Effector CD4-positive, alpha-beta T cell (primary cell): ENCODE measurements around the gene FOXK1.
"Not testable (repeated sequence)": the region's sequence is repeated elsewhere in the genome, so short reads cannot be mapped to it uniquely, and the experiment has no call there.

Source experiments
- DNase-seq: peaks from one replicate; pipeline ENCODE4 v3.0.0-alpha.2; 2020

Gene FOXK1

DNA sequence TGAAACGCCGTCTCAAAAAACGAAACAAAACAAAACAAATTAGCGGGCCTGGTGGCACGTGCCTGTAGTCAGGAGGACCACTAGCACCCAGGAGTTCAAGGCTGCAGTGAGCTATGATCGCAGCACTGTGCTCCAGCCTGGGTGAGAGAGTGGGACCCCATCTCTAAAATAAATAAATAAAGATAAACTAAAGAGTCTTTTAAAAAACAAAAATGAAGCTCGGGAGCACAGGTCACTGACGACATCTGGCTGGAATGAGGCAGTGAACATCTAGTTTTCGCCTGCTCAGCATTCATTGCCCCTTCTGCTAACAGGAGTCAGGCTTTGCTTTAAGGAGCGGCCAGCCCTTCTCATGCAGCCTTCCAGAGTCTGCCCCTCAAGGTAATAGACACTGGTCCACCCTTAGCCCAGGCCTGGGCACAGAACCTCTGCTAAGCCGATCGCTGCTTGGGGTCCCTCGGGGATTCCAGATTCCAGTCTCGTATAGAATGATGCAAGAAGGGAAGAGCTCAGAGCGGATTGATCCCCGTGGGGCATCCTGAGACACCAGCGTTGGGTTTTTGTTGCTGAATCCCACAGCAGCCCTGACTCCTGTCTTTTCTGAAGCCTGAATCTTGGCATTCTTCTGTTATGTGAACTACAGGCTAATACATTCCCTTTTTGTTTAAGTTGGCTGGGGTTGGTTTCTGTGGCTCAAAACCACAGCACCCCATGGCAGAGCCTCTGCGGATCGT lies 14.2 kb upstream of the FOXK1 start:
- no peak for DNase-seq

DNA sequence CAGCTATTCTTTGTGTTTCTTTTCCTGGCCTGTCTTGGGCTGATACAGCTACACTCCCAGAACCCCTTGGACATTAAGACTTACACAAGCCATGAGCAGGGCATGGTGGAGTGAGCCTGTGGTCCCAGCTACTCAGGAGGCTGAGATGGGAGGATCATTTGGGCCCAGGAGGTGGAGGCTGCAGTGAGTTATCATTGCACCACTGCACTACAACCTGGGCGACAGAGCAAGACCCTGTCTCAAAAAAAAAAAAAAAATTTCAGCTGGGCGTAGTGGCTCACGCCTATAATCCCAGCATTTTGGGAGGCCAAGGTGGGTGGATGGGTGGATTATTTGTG lies 13.6 kb upstream of the FOXK1 start:
- no peak for DNase-seq

DNA sequence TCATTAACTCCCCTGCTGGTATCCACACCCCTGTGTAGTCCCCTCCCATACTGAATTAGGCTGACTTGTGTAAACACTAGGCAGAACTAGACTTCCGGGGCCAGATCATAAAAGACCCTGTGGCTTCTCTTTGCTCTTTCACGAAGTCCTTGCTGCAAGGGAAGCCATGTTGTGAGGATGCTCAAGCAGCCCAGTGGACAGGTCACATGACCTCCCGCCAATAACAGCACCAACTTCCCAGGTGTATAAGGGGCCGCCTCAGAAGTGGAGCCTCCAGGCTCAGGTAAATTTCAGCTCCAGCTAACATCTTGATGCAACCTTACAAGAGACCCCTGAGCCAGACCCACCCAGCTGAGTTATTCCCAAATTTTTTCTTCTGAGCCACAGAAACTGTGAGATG lies 11.3 kb upstream of the FOXK1 start:
- no peak for DNase-seq

DNA sequence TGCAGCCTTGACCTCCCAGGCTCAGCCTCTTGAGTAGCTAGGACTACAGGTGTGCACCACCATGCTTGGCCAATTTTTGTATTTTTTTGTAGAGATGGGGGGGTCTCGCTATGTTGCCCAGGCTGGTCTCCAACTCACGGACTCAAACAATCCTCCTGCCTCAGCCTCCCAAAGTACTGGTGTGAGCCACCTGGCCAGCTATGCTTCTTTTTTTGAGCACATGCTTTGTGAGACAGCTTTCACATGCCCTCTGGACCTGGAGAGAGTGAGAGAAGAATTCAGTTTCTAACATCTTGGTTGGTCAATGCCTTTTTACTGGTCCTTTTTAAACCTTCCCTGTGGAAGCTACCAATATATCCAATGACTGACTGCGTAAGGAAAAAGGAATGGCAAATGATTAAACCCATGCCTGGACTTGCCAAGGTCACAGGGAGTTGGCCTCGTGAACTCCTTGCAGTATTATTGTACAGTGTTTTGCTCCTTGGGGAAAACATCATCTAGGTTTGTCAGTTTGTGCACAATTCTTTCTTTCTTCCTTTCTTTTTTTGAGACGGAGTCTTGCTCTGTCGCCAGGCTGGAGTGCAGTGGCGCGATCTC lies 6.2 kb upstream of the FOXK1 start:
- DNase-seq: no peak

DNA sequence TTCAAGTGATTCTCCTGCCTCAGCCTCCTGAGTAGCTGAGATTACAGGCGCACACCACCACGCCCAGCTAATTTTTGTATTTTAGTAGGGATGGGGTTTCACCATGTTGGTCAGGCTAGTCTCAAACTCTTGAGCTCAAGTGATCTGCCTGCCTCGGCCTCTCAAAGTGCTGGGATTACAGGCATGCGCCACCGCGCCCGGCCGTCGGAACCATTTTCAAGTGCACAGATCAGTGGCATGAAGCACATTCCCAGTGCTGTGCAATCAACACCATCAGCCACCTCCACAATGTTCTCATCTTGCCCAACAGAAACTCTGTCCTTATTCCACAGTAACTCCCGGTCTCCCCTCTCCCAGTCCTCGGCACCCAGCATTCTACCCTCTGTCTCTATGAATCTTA lies 4.6 kb upstream of the FOXK1 start:
- not testable (repeated sequence) for DNase-seq

DNA sequence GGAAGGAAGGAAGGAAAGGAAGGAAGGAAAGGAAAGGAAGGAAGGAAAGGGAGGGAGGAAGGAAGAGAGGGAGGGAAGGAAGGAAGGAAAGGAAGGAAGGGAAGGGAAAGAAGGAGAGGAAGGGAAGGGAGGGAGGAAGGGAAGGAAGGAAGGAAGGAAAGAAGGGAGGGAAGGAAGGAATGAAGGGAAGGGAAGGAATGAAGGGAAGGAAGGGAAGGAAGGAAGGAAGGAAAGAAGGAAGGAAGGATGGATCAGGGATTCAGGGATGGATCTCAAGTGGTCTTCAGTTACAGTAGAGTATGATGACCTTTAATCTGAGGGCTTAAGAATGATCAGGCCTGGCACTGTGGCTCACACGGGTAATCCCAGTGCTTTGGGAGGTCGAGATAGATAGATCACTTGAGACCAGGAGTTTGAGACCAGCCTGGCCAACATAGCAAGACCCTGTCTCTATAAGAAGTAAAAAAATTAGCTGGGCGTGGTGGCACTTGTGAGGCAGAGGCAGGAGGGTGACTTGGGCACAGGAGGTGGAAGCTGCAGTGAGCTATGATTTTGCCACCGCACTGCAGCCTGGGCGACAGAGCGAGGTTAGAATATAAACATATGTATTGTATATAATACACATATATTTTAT lies 760 bp upstream of the FOXK1 start:
- DNase-seq: peak; percentile 7

DNA sequence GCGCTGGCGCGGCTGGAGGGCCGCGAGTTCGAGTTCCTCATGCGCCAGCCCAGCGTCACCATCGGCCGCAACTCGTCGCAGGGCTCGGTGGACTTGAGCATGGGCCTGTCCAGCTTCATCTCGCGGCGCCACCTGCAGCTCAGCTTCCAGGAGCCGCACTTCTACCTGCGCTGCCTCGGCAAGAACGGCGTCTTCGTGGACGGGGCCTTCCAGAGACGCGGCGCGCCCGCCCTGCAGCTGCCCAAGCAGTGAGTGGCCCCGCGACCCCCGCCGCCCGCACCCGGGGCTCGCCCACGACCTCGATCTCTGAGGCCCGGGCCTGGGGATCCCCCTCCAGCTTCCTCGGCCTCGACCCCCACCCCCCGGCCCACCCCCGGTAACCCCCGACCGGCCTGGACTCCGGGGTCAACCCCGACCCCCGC lies 537 bp downstream of the FOXK1 start:
- peak; percentile 32 for DNase-seq

DNA sequence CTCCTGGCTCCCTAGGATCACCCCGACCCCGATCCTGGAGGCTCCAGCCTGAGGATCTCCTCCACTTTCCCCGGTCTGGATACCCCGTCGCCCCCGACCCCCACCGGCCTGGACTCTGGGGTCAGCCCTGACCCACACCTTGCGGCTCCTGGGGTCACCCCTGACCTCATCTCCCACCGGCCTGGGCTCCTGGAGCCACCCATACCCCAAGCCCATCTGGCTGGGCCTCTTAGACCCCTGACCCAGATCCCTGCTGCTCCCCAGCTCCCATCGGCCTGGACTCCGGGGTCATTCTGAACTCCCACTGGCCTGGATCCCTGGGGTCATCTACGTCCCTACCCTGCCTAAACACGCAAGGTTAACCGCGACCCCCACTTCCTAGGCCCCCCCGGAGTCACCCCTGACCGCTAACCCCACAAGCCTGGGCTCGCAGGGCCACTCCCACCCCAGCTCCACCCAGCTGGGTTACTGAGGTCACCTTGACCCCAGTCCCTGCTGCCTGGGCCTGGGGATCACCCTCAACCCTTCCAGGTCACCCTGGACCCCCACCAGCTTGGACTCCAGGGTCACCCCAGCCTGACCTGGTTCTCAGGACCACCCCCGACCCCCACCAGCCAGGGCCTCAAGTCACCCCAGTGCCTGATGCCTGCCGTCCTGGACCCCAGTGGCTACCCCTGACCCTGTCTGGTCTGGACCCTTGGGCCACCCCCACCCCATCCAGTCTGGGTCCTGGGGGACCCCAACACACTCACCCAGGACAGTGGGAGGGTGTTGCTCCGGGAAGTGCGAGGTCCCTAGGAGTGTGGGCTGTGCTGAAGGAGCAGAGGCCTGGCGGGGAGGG lies 1.2 kb downstream of the FOXK1 start:
- DNase-seq: peak; percentile 9

DNA sequence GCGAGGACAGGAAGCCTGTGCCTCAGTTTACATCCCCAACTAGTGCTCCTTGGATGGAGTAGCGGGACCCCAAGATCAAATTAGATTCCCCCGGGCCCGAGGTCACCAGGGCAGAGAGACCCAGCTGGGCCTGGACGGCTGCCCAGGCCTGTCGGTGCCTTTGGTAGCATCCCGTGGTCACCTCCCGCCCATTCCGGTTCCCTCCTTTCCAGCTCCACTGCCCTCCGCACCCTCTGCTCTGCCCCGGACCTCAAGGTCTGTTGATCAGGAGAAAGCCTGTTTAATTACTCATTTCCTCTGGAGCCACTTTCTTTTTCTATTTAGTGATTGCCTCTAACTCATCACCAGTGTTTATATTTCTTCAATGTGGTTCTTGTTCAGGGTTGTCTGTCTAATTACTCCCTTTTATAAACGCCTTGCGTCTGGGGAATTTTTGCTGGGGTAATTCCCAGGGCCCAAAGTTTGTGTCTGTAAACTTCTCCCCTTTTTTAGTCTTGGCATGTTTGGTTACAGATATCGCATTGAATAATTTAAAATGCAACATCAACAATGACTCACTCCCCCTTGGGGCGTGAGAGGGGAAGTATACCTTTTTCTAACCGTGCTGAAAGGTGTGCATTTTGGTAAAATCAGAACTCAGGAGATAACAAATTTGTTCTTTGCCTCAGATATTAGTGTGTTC lies 1.9 kb downstream of the FOXK1 start:
- peak; percentile 51 for DNase-seq

DNA sequence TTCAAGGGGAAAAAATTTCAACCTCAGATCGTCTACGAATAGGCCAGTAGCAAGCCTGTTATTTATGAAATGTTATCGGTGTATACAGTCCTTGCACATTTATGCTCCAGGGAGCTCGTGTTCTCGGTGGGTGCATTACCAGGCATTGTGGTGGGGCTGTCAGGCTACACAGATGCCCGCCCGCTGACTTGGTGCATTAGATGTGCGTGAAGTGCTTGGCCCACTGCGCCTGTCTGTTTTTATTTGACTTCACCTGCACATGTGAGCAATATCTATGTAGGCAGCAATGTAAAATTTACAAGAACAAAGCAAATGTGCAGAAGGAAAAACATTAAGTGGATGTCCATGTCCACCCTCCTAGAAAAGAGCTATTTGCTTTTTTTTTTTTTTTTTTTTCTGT lies 2.8 kb downstream of the FOXK1 start:
- DNase-seq: no peak

DNA sequence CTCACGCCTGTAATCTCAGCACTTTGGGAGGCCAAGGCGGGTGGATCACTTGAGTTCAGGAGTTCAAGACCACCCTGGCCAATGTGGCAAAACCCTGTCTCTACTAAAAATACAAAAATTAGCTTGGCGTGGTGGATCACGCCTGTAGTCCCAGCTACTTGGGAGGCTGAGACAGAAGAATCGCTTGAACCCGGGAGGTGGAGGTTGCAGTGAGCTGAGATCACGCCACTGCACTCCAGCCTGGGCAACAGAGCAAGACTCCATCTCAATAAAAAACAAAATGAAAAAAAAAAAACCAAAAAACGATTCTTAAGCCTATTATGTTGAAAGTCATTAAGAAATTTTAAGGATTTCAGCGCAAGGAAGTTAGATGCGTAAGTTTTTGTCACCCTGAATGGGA lies 3.6 kb downstream of the FOXK1 start:
- not testable (repeated sequence) for DNase-seq

DNA sequence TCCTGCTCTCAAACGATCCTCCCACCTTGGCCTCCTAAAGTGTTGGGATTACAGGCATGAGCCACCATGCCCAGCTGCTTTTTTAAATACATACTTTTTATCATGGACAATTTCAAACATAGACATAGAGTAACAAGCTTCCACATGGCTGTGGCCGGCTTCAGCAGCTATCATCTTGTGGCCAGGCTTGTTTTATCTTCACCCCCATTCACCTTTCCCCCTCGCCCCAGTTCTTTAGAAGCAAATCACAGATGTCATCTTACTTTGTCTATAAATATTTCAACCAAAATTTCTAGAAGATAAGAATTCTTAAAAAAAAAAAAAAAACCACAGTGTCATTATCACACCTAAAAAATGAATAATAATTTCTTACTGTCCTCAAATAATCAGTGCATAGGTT lies 5.9 kb downstream of the FOXK1 start:
- no peak for DNase-seq

DNA sequence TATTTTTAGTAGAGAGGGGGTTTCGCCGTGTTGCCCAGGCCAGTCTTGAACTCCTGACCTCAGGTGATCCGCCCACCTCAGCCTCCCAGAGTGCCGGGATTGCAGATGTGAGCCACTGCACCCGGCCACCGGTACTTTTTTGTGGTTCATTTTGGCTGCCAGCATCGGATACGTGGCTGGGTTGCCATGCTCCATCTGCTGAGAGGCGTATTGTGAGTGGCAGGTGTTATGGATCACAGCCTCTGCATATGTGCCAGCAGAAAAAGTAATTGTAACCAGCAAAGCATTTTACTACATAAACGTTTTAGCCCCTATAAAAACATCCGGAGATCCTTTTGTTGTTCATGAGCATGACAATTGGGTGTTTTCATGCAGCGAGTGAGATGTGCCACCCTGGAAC lies 7.1 kb downstream of the FOXK1 start:
- no peak for DNase-seq

DNA sequence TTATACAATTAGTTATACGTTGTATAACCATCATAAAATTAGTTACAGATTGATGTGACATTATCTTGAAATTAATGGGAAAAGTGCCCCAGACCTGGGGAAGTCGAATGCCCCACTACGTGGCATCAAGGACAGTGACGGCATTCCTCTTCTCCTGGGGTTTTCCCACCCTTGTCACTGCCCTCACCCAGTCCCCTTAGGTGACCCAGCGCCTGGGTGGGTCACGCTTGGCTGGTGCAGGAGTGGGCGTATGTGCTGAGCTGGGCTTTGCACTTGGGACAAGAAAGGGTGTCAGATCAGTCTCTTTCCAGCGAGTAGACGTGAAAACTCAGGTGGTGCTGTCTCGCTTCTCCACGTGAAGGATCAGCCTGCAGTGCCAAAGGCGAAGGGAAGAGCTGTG lies 7.6 kb downstream of the FOXK1 start:
- no peak for DNase-seq

DNA sequence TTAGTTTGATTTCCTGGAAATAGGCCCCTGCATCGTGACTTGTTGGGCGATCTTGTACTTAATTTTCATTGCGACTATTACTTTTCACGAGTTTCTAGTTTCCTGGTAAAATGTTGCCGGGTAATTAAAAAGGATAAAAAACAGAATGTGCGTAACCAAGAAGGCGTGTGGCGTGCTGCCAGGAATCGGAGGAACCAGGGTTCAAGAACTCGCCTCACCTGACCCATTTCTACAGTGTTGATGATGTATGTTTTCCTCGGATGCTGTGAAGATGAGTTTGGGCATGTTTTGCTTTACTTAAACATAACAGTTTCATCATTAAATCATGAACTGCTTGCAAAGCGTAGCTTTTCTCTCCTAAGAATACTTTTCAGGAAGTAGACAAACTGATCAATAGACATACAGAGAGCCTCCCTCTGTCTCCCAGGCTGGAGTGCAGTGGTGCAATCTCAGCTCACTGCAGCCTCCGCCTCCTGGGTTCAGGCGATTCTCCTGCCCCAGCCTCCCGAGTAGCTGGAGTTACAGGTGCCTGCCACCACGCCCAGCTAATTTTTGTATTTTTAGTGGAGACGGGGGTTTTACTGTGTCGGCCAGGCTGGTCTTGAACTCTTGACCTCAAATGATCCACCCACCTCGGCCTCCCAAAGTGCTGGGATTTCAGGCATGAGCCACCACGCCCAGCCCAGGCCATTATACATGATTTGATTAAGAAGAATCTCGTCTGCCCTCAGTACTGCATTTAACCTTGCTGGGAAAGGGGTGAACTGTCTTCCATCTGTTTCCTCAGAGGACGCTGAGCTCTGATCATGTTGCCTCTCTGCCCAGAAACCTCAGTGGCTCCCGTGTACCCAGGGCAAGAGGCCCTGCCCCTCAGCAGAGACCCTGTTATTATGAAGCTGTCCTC lies 9.1 kb downstream of the FOXK1 start:
- no peak for DNase-seq

DNA sequence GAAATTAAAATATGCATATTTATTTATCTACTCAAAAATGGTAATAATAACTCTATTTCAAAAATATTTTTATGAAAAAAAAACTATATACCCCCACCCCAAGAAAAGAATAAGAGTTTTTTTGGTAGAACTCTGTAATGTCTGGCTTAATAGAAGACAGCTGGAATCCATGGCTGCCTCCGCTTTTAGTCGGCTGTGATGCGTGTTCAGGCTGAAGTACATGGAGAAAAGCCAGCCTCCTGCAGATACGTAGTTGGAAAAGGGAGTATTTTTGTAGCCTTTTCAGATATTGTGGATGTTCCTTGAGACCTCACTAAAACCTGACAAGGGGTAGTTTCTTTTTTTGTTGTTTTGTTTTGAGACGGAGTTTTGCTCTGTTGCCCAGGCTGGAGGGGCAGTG lies 10.0 kb downstream of the FOXK1 start:
- no peak for DNase-seq

DNA sequence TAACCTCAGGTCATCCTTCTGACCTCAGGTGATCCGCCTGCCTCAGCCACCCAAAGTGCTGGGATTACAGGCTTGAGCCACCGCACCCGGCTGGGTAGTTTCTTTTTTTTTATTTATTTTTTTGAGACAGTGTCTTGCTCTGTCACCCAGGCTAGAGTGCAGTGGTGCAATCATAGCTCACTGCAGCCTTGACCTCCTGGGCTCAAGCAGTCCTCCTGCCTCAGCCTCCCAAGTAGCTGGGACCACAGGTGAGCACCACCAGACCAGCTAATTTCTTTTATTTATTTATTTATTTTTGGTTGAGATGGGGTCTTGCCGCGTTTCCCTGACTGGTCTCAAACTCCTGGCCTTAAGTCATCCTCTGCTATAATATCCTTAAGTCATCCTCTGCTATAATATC lies 10.5 kb downstream of the FOXK1 start:
- DNase-seq: not testable (repeated sequence)

DNA sequence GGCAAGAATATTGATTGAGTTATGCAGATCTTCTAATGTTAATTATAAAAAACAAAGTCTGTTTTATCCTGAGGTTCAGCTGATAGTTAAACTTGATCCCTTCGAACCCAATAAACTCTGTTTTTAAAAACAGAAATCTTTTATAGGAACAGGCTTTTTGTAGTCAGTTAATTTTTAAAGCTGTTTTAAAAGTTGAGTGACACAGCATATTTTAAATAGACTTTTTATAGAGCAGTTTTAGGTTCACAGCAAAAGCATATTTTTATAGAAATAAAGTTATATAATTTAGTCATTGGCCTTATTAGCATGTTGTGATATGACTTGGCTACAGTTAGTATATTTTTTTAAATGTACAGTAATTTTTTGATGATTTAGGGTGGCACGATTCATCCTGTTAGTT lies 11.1 kb downstream of the FOXK1 start:
- no peak for DNase-seq

DNA sequence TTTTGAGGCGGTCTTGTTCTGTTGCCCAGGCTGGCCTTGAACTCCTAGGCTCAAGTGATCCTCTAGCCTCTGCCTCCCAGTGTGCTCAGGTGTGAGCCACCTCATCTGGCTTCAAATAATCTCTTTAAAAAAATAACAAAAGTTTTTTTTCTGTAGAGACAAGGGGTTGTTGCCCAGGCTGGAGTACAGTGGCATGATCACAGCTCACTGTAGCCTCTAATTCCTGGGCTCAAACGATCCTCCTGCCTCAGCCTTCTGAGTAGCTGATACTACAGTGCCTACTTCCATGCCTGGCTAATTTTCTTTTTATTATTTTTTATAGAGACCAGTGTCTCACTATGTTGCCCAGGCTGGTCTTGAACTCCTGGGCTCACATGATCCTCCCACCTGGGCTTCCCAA lies 11.7 kb downstream of the FOXK1 start:
- DNase-seq: no peak

DNA sequence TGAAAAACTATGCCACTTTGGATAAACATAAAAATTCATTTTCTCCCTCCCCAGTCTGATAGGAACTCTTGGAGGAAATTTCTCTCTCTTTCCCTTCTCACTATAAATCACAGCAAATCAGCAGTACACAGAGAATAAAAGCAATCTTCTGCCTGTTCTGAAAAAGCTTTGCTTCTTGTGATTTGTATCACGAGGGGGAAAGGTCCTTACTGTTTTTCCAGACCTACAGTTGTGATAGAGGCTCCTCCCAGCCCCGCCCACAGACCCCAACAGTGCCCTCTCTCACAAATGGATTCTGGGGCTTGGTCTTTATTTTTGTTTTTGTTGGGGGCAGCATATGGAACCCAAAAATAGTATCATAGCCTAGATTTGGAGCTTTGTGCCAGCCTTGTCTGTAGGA lies 12.2 kb downstream of the FOXK1 start:
- DNase-seq: no peak

DNA sequence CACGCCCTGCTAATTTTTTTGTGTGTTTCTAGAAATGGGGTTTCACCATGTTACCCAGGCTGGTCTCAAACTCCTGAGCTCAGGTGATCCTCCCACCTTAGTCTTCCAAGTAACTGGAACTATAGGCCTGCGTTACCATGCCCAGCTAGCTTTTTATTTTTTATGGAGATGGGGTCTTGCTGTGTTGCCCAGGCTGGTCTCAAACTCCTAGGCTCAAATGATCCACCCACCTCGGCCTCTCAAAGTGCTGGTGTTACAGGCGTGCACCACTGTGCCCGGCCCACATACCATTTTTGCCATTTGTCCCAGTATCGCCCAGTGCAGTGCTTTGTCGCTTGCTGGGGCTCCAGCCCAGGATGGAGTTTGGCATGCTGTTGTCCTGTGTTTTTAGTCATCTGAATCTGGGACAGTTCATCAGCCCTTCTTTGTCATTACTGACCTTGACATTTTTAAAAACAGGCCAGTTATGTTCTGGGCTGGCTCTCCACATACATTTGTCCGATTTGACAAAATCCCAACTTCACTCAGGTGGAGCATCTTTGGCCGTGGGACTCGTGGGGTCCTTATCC lies 16.7 kb downstream of the FOXK1 start:
- DNase-seq: no peak

DNA sequence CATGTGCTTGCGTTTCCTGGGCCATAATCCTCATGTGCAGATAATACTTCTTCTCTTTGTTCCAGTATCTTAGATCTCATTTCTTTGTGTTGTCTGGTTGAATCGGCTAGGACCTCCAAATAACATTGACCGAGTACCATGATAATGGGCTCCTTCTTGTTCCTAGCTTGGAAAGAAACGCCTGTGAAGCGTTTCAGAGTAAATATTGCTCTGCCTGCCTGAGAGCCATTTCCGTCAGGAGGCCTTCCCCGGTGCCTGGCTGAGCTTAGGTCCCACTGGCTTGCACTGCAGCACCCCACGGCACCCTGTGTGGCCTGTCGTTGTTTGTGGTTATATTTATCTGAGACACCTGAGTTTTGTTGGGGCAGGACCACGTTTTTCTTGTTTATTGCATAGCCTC lies 17.7 kb downstream of the FOXK1 start:
- DNase-seq: no peak
